ENCODE measurements around the gene CYP26C1.

CYP26C1 gene

DNA sequence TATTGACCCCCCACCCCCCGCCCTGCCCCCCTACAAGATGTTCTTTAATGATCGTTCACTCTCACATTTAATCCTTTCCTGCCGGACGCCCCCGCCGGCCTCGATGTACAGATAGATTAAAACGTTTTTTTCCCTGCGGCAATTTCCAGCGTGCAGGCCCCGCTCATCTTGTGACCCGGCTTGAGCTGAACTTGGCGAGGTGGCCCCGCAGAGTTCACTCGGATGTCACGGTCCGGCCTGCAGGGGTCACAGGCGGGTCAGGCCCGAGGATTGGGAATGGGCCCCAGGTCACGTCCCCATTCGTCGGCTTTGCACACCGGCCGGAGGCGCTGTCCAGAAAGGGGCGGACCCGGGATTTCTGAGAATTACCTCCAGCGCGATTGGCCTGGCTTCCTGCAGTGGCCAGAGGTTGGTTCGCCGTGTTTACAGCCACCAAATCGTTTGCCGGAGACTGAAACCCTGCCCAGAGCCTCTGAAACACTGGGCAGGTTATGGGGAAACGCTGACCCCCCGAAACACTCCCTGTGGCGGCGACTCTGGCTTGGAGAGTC is 11.2 kb downstream of the CYP26C1 start:
- H3K4me2 ChIP-seq (ENCODE audit: low read length): no peak overlapping the region
- H3K4me3 ChIP-seq (ENCODE audit: low read depth, low read length, poor library complexity, severe bottlenecking): no peak overlapping the region
- no peaks in the 10 kb centered on the region for H4K20me1 ChIP-seq (ENCODE audit: insufficient read depth, low read length)
- no peaks in the 10 kb centered on the region for H3K4me1 ChIP-seq (ENCODE audit: insufficient read depth, low read length, severe bottlenecking)
- H3K9me2 ChIP-seq (ENCODE audit: low read depth, low read length): no peaks in the 10 kb centered on the region
- H2AFZ ChIP-seq (ENCODE audit: low read length): no peak overlapping the region
- H3K9me3 ChIP-seq (ENCODE audit: low read length): no peaks in the 10 kb centered on the region
- no peak overlapping the region for H3K9ac ChIP-seq (ENCODE audit: low read length)
- H3K27ac ChIP-seq (ENCODE audit: low read depth, low read length, poor library complexity, severe bottlenecking): no peak overlapping the region
- no peaks in the 10 kb centered on the region for H3K27me3 ChIP-seq (ENCODE audit: insufficient read depth, low read length)
- TF ChIP-seq CTCF (IDR thresholded peaks at IDR 0.05; ENCODE audit: low read length) (no peak), EZH2 (IDR thresholded peaks at IDR 0.05; ENCODE audit: borderline replicate concordance, low read length) (no peak)
- no peaks in the 10 kb centered on the region for H3K79me2 ChIP-seq (ENCODE audit: insufficient read depth, low read length)
- no peaks in the 10 kb centered on the region for H3F3A ChIP-seq (ENCODE audit: insufficient read depth, low read length)
- H3K36me3 ChIP-seq (ENCODE audit: insufficient read depth, low read length): no peaks in the 10 kb centered on the region

GRCh38 chr10:93072225-93072712 is 11.7 kb downstream of the CYP26C1 start:
- H3K4me2 ChIP-seq (ENCODE audit: low read length): no peak overlapping the region
- no peak overlapping the region for H3K9ac ChIP-seq (ENCODE audit: low read length)
- no peaks in the 10 kb centered on the region for H3K4me1 ChIP-seq (ENCODE audit: insufficient read depth, low read length, severe bottlenecking)
- H4K20me1 ChIP-seq (ENCODE audit: insufficient read depth, low read length): no peaks in the 10 kb centered on the region
- no peak overlapping the region for H2AFZ ChIP-seq (ENCODE audit: low read length)
- no peak for TF ChIP-seq EZH2 (IDR thresholded peaks at IDR 0.05; ENCODE audit: borderline replicate concordance, low read length)
- TF ChIP-seq CTCF (IDR thresholded peaks at IDR 0.05; ENCODE audit: low read length): no peak
- H3F3A ChIP-seq (ENCODE audit: insufficient read depth, low read length): no peaks in the 10 kb centered on the region
- H3K4me3 ChIP-seq (ENCODE audit: low read depth, low read length, poor library complexity, severe bottlenecking): no peak overlapping the region
- no peaks in the 10 kb centered on the region for H3K79me2 ChIP-seq (ENCODE audit: insufficient read depth, low read length)
- no peaks in the 10 kb centered on the region for H3K27me3 ChIP-seq (ENCODE audit: insufficient read depth, low read length)
- no peaks in the 10 kb centered on the region for H3K9me2 ChIP-seq (ENCODE audit: low read depth, low read length)
- no peaks in the 10 kb centered on the region for H3K9me3 ChIP-seq (ENCODE audit: low read length)
- no peaks in the 10 kb centered on the region for H3K36me3 ChIP-seq (ENCODE audit: insufficient read depth, low read length)
- H3K27ac ChIP-seq (ENCODE audit: low read depth, low read length, poor library complexity, severe bottlenecking): no peak overlapping the region

- Histone ChIP-seq H2AFZ (ENCODE audit: low read length) (no peak overlapping the region), H3K9me2 (ENCODE audit: low read depth, low read length) (no peaks in the 10 kb centered on the region), H3K9me3 (ENCODE audit: low read length) (no peaks in the 10 kb centered on the region), H3K27me3 (ENCODE audit: insufficient read depth, low read length) (no peaks in the 10 kb centered on the region), H3K4me3 (ENCODE audit: low read depth, low read length, poor library complexity, severe bottlenecking) (peak overlapping the region; percentile 32), H3K9ac (ENCODE audit: low read length) (no peak overlapping the region), H4K20me1 (ENCODE audit: insufficient read depth, low read length) (no peaks in the 10 kb centered on the region), H3K4me2 (ENCODE audit: low read length) (peak overlapping the region; percentile 35; the same call in 1 of the 2 replicates), H3K27ac (ENCODE audit: low read depth, low read length, poor library complexity, severe bottlenecking) (no peak overlapping the region), H3K4me1 (ENCODE audit: insufficient read depth, low read length, severe bottlenecking) (no peaks in the 10 kb centered on the region), H3K79me2 (ENCODE audit: insufficient read depth, low read length) (no peaks in the 10 kb centered on the region), H3F3A (ENCODE audit: insufficient read depth, low read length) (no peaks in the 10 kb centered on the region), H3K36me3 (ENCODE audit: insufficient read depth, low read length) (no peaks in the 10 kb centered on the region)
- no peak for TF ChIP-seq CTCF (IDR thresholded peaks at IDR 0.05; ENCODE audit: low read length)
- no peak for TF ChIP-seq EZH2 (IDR thresholded peaks at IDR 0.05; ENCODE audit: borderline replicate concordance, low read length)
Observed at GRCh38 chr10:93072713-93073538, 12.3 kb downstream of the CYP26C1 start.
